ENCODE measurements around the gene CTDP1.

DNA sequence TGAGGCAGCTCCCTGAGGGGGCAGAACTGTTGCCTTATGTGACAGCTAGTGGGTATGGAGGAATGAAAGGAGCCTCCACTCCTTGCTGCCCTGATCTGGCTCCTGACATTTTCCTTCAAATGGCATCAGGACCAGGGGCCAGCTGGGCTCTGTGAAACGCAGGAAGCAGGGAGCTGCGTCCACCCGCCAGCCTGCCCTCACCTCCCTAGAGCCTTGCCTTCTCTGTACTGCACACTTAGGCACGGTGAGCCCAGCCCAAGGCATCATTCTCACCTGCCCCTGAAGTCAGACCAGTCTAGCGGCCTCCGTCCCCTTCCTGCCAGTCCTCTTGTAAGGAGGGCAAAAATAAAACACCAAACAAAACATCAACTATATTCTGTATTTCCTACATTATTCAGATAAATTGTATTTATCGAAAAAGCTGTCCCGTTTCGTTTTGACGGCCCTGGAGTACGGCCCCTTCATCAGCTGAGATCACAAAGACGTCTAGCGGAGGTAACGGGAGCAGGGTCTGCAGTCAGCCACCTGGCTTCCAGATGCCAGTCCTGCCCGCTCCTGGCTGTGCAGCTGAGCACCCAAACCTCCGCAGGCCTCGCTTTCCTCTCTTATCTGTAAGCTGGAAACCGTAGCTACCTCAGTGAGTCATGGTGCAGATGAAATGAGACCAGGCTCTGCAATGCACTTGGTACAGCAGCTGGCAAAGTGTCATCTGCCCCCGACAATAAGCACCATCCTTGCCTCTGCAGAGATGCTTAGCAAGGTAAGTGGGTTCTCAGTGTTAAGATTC is 6.9 kb upstream of the CTDP1 start:
- TF ChIP-seq, protein P1, sequence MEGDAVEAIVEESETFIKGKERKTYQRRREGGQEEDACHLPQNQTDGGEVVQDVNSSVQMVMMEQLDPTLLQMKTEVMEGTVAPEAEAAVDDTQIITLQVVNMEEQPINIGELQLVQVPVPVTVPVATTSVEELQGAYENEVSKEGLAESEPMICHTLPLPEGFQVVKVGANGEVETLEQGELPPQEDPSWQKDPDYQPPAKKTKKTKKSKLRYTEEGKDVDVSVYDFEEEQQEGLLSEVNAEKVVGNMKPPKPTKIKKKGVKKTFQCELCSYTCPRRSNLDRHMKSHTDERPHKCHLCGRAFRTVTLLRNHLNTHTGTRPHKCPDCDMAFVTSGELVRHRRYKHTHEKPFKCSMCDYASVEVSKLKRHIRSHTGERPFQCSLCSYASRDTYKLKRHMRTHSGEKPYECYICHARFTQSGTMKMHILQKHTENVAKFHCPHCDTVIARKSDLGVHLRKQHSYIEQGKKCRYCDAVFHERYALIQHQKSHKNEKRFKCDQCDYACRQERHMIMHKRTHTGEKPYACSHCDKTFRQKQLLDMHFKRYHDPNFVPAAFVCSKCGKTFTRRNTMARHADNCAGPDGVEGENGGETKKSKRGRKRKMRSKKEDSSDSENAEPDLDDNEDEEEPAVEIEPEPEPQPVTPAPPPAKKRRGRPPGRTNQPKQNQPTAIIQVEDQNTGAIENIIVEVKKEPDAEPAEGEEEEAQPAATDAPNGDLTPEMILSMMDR (conservative IDR thresholded peaks at IDR 0.05; ENCODE audit: low read depth, low read length), result no peak
- TF ChIP-seq EZH2 (IDR thresholded peaks at IDR 0.05; ENCODE audit: borderline replicate concordance, low read depth, low read length, poor library complexity, severe bottlenecking), result no peak

Data from A673 (cell line).